Measurements from ENCODE around the gene TJAP1.
A peak's percentile ranks its signal among the peaks of the same experiment; 100 is the strongest.
"Not testable (repeated sequence)": the region's sequence is repeated elsewhere in the genome, so short reads cannot be mapped to it uniquely, and the experiment has no call there.

TJAP1 gene

GRCh38 chr6:43488667-43489276 lies 11.4 kb downstream of the TJAP1 start:
- DNase-seq = peak; percentile 14

- DNase-seq = no peak
Measured at GRCh38 chr6:43489277-43490072, 12.1 kb downstream of the TJAP1 start.

DNA sequence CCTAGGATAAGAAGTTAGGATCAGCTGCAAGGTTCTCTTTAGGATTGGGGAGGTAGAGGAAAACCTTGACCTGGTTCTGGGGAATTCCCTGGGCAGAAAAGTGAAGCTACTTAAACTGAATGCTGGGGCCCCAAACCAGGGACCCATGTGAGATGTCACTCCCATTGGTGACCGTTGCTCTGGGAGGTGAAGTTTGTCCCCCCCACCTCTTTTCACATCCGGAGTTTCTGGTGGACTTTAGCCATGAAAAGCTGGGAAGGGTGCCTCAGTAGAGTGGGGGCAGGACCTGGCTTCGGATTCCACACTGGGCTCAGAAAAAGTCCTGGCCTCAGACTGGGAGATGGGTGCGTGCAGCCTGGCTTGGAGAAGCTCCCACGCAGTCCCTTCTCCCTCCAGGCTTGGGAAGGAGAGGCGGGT lies 13.2 kb downstream of the TJAP1 start:
- DNase-seq = no peak

DNA sequence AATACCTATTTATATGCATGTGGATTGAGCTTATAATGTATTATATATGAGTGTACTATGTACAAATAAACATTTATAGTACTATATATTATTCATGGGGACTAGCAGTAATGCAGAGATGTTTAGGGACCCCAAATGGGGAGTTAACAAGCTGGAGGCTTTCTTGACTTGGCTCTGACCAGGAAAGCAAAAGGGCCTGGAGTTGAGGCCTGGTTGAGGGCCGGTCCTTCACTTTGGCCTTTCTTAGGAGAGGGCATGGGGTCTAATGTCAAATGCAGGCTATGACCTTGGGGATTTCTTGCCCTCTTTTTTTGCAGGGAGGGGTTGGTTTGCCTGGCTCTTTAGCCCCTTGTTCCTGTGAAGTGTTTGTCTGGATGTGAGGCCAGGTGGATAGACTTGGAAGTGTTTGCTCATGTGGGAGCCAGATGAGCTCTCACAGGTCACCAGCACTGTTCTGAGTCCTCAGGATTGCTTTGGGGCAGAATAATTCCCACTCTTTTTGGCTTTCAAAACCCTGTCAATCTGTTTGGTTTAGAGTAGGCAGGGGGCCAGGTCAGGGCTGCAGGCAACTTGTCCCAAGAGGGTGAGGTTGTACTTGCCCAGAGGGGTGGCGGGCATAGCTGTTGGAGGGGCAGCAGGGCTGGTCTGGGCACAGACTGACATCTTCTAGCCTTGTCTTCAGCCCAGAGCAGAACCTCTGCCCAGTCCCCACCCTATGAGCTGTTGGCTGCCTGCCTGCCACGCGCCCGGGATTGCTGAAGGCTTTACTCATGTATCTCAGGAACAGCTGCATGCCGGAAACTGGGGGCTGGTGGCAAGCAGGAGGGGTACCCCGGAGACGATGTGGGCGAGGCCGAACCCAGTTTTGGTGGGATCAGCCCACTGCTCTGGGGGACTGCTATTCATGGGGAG lies 14.6 kb downstream of the TJAP1 start:
- DNase-seq = peak; percentile 66

DNA sequence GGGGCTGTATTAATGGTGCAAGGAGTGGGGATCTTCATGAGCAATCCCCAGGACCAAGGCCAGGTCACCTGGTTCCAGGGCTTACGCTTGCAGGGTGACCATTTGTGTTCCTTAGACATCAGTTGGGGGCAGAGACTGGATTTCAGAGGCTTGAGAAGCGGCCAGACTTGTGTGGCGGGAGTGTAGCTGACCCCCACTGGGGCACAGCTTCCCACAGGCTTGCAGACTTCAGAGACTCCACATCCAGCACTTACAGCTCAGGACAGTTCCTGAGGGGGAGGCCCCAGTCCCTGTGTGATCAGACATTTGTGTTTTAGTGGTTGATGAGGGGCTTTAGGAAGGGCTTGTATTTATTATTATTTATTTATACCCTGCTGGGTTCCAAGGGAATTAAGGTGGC lies 15.3 kb downstream of the TJAP1 start:
- DNase-seq = no peak

DNA sequence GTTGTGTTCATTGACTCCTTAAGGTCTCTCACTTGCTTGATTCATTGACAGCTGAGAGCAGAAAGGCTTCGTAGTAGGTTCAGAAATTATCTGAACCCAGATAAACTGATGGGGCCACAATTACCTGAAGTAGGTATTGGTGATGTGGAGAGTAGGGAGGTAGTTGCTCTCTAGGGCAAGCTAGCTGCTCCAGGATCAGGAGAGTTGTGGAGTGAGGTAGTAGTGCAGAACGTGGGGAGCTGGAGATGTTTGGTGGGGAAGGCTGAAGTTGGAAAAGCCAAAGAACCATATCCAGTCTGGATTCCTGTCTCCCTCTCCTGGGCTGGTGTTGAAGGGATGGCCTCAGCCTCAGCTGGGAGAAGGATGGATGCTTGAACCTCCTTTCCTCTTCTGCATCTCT lies 15.9 kb downstream of the TJAP1 start:
- no peak for DNase-seq

GRCh38 chr6:43493833-43494232 lies 16.5 kb downstream of the TJAP1 start:
- no peak for DNase-seq

GRCh38 chr6:43494321-43494720 lies 17.0 kb downstream of the TJAP1 start:
- DNase-seq = no peak

DNA sequence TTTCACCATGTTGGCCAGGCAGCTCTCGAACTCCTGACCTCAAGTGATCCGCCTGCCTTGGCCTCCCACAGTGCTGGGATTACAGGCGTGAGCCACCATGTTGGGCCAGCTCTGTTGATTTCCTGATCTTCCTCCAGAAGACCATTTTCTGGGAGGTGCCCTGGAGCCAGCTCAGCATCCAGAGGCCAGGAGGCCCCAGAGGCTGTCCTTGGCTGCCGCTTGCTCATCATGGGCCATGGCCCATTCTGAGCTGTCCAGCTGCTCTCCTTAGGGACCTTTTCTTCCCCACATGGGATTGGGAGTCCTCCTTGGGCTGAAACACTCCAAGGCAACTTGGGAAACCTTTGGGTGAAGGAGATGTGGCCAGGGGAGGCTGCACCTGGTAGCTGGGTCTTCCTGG lies 17.4 kb downstream of the TJAP1 start:
- no peak for DNase-seq

GRCh38 chr6:43495409-43495941 lies 18.1 kb downstream of the TJAP1 start:
- DNase-seq = no peak

GRCh38 chr6:43496370-43497128 lies 19.2 kb downstream of the TJAP1 start:
- DNase-seq = peak; percentile 57

GRCh38 chr6:43497129-43497396 lies 19.7 kb downstream of the TJAP1 start:
- DNase-seq = no peak

- DNase-seq = no peak
Measured at GRCh38 chr6:43497689-43498088, 20.3 kb downstream of the TJAP1 start.

DNA sequence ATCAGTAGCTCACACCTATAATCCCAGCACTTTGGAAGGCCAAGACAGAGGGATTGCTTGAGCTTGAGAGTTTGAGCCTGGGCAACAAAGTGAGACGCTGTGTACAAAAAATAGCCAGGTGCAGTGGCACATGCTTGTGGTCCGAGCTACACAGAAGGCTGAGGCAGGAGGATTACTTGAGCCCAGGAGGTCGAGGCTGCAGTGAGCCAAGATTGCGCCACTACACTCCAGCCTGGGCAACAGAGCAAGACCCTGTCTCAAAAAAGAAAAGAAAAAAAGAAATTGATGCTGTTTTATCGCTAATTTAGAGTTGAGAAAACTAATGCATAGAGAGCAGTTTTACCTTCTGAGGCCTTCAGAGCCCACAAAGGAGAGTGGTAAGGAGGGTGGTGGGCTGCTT lies 20.9 kb downstream of the TJAP1 start:
- not testable (repeated sequence) for DNase-seq

- DNase-seq = no peak
Measured at GRCh38 chr6:43499028-43499815, 21.9 kb downstream of the TJAP1 start.

GRCh38 chr6:43500921-43501320 lies 23.6 kb downstream of the TJAP1 start:
- no peak for DNase-seq

DNA sequence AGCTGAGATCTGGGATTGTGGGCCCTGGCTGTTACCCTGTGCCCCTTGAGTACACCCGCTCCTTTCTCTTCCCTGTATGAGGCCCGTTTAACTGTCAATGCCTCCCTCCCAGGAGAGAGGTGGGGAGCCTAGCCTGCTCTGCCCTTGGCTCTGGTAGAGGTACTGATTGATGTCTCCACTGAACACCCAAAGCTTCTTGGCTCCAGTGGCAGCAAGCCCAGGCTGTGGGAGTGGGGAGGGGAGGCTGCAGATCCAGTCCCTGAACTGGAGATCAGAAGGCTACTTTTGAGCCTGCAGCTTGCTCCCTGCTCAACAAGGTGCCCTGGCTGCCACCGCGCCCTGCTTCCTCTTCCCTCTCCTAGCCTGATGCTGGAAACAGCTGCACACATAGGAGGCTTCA lies 25.3 kb downstream of the TJAP1 start:
- no peak for DNase-seq

GRCh38 chr6:43503443-43503842 lies 26.1 kb downstream of the TJAP1 start:
- DNase-seq = no peak

DNA sequence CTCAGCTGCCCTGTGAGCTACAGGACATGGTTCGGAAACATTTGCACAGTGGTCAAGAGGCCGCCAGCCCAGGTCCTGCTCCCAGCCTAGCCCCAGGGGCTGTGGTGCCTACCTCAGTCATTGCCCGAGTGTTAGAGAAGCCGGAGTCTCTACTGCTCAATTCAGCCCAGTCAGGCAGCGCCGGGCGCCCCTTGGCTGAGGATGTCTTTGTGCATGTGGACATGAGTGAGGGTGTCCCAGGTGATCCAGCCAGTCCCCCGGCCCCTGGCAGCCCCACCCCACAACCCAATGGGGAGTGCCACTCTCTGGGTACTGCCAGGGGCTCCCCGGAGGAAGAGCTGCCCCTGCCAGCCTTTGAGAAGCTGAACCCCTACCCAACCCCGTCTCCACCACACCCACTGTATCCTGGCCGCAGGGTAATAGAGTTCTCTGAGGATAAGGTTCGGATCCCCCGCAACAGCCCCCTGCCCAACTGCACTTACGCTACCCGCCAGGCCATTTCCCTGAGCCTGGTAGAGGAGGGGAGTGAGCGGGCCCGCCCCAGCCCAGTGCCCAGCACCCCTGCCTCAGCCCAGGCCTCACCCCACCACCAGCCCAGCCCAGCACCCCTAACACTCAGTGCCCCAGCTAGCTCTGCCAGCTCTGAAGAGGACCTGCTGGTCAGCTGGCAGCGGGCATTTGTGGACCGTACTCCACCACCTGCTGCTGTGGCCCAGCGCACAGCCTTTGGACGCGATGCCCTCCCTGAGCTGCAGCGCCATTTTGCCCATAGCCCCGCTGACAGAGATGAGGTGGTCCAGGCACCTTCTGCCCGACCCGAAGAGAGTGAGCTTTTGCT lies 27.6 kb downstream of the TJAP1 start:
- DNase-seq = no peak

- DNase-seq = no peak
Measured at GRCh38 chr6:43505718-43506117, 28.3 kb downstream of the TJAP1 start.

- no peak for DNase-seq
Measured at GRCh38 chr6:43506171-43506570, 28.8 kb downstream of the TJAP1 start.

Data from fibroblast of skin of right quadriceps (primary cell).